GM18520 (cell line): Measurements from ENCODE around the gene AGBL4.

ENCODE experiments used
- ATAC-seq: cut with Tn5 transposase; IDR thresholded peaks from one replicate; pipeline ENCODE4 v1.9.1; 2021; ENCODE audit not compliant: unreplicated experiment

Gene AGBL4

GRCh38 chr1:48693180-48693579, 1330.6 kb downstream of the AGBL4 start:
- no peak for ATAC-seq

DNA sequence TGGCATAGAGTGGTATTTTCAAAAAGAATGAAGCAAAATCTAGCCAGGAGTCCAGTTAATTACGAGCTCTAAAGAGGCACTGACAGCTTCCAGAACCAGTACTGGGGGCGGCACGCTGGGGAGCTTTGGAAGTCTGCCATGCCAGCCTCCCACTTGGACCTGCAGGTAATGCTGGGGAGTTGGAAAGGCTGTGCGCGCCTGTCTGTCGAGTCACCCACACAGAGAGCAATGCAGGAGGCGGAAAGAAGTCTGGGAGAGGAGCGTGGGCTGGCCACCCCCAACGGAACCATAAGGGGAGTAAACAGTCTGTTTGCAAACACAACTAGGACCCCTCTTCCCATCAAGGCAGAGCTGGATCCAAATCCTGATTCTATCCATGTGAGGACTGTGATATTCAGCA, 1331.5 kb downstream of the AGBL4 start:
- no peak for ATAC-seq

DNA sequence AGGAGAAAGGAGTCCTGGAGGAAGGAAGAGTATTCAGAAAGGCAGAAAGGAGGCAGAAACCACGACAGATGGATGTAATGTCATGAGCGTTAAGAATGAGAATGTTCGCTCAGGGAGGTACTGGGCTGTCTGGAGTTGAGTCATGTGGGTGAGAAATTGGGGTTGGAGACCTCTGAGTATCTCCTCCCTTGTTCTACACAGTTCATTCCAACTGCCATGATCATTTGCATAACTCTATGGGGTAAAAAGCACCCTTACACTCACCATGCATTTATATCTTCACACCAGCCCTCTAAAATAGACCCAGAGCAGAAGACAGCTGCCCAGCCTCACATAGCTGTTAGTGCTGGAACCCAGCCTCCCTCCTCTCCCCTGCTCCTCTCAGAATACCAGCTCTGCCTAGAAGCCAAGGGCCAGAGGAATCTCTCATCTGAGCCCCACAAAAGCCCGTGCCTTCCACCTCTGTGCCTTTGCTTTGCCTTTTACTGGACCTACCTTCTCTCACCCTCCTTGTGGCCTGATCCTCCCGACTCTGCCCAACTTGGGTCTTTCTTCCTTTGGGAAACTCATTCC, 1332.2 kb downstream of the AGBL4 start:
- peak; percentile 84 for ATAC-seq

GRCh38 chr1:48688102-48688760, 1335.5 kb downstream of the AGBL4 start:
- ATAC-seq = no peak

DNA sequence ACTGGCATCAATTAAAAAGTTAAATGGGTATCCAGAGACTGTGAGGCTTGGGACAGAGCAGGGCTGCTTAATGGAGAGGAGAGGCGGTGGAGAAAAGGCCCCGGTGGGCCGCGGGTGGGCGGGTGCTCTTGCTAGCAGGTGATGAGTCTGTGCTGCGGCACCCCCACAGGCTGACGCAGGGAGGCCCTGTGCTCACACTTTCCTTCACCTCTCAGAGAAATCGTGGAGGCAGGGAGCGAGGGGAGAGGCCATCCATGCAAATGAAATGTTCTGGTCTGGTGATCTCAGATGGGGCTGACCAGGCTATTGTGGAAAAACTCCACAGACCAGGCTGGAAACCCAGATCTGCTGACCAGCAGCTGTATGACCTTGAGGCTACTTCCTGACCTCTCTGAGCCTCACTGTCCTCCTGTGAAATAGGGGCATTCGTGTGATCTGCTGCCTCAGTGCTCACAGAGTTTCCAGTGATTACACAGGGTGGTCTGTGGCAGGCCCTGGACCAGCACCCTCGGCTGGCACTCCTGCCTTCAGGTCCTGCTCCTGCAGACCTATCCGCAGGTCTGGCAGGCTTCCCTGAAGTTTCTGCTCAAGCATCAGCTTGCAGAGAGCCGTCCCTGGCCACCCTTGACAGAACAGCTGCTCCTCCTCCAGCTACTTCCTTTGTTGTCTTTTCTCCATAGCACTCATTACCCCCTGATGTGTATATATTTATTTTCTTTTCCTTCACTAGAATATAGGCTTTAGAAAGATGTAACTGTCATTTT, 1336.3 kb downstream of the AGBL4 start:
- no peak for ATAC-seq

DNA sequence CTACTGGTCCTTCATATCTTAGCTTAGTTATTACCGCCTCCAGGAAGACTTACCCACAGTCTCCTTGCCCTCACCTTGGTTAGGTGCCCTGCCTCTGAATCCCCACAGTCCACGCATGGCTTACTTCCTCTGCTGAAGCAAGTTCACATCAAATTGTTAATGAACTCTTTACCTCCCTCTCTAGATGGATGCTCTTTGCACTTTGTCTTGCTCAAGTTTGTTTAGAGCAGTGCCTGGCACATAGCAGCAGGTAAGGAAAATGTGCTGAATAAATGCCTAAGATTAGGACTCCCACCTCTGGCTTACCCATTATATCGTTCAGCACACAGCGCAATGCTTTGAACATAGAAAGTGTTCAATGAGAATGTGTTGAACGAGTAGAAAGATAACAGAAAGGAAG, 1337.6 kb downstream of the AGBL4 start:
- no peak for ATAC-seq

- ATAC-seq = no peak
These were observed 1339.4 kb downstream of the AGBL4 start for GRCh38 chr1:48684381-48684780.

DNA sequence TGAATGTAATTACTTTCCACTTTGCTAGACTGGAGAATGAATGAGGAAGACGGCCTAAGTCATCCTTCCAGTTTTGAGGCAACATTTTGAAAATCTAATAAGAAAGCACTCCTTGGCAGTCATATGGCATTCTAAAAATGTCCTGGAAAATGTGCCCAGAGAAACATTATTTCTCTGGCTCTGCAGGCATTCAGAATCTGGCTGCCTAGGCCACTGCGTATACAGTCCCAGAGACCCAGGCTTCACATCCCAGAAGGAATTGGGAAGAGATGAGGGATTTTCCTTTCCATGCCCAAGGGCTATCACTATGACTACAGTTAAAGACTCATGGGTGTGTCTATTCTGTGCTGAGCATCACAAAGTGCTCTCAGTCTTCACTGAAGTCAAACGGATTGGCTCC, 1339.9 kb downstream of the AGBL4 start:
- ATAC-seq = no peak

DNA sequence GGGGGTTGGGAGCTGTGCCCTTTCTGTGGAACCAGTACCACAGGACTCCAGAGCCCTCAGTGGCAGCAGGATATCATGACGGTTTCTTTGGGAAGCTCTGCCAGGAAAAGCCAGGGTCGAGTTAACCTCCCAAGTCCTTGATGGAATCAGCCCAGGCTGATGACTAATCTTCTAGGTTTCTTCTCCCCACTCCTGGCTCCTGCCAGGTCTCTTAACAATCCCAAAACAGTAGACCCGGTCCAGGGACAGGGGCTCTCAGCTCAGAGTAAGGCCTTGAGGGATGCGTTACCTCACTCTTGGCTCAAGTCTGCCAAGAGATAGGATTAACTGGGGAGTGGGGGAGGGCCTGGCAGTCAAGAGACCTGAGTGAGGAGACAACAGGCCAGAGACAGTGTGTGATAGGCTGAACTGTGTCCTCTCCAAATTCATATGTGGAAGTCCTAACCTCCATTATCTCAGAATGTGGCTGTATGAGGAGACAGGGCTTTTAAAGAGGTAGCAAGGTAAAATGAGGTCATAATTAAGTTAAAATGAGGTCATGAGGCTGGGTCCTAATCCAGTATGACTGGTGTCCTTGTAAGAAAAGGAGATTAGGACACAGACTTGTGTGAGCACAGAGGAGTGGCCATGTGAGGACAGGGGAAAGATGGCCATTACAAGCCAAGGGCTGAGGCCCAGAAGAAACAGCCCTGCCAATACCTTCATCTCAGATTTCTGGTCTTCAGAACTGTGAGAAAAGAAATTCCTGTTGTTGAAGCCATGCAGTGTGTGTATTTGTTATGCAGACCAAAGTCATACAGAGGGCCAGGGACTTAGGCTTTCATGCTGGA, 1342.1 kb downstream of the AGBL4 start:
- no peak for ATAC-seq

- no peak for ATAC-seq
These were observed 1343.2 kb downstream of the AGBL4 start for GRCh38 chr1:48680411-48681035.

DNA sequence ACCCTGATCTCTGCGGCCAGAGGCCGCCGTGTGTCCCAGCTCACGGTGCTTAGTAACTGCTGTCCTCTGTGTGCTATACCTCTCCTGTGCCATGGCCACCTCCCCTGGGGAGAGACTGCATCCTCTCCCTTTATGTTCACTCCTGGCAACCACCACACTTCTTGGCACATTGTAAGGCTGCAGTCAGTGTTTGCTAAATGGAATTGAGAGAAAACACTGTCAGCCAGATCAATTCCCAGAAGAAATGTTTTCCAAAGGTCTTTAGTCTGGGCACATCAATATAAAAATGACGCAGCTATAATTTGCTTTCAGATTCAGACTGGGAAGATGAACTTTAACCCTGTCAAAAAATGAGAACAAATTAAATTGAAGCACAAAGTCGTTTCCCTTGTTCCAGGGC, 1343.9 kb downstream of the AGBL4 start:
- ATAC-seq = no peak

GRCh38 chr1:48678710-48679505, 1344.8 kb downstream of the AGBL4 start:
- ATAC-seq = peak; percentile 28

DNA sequence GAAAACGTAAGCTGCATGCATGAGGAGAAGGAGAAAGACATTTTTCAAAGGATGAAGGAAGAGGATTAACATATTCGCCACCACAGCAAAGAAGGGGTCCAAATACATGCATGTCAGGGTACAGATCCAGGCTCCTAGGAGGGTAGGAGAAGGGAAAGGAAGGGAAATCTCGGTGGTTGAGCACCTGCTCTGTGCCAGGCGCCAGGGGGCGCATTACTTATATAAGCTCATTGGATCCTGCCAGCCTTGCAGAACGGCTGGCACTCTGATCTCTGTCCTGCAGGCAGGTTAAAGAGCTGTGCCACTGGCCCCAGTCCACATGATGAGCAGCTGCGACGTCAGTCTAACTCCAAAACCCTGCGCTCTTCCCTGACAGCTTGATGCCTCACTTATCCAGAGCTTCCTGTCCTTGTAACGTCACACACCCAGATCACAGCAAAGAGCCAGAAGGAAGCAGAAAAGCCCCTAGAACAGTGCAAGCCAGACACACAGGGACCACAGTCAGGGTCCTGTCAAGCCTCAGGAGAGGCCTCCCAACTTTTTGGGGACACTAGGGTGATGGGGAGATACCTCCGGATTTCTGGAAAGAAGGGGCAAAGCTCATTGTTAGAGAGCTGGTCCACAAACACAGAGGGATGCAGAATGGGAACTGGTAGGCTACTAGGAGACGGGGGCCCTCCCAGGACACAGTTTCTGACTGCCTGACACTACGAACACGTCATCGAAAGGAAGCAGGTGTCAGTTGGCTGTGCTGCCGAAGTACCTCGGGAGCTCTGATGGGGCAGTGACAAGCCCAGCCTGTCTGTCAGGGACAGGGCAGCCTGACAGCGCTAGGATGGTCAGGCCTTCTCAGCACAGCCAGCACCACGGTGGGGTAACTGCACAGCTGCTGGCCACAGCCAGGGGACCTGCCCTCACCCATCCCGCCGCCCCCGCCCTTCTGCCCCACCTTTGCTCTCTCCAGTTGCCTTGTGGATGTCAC, 1346.2 kb downstream of the AGBL4 start:
- peak; percentile 38 for ATAC-seq

GRCh38 chr1:48676822-48677221, 1346.9 kb downstream of the AGBL4 start:
- no peak for ATAC-seq

DNA sequence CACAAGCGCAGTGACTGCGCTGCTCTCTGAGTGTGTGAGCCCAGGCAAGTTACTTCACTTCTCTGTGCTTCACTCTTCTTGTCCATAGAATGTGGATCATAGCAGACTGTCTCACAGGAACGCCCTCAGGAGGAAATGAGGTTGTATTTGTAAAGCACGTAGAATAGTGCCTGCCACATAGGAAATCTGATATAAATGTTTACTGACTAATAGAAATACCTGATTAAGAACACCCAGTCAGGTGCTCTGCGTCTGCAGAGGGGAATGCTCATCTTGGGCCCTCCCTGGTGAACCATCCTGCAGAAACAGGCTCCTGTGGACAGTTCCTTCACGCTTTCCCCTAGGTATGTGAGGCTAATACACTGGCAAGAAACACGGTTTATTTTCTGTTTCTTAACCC, 1347.4 kb downstream of the AGBL4 start:
- ATAC-seq = no peak

GRCh38 chr1:48675251-48675650, 1348.5 kb downstream of the AGBL4 start:
- ATAC-seq = no peak

GRCh38 chr1:48674641-48675040, 1349.1 kb downstream of the AGBL4 start:
- ATAC-seq = no peak

- ATAC-seq = no peak
These were observed 1350.2 kb downstream of the AGBL4 start for GRCh38 chr1:48673332-48674105.
